ENCODE data around the gene FAS. TPM values are rescaled to one million over a fixed set of nuclear protein-coding genes. Genes with fewer than 3 reads are reported as not detected.

The FAS gene
- total RNA-seq, 1 experiment from 2014 or later = 9.3 TPM

DNA sequence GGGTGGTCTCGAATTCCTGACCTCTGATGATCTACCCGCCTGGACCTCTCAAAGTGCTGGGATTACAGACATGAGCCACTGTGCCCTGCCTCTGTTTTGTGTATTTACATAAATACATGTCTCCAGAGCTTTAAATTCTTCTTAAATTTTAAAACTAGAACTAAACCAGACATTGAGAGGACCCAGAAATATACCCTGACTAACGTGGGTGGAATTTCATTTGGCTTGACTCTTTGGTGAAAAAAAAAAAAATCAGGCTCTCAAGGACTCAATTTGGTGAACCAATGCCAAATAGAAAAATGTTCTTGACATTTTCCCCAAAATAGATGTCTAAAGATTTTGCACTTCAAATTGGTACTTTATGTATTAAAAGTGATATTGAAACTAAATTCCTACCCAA, 16.6 kb upstream of the FAS start:
- H3K27me3 ChIP-seq (ENCODE audit: insufficient read depth, low read length) = no peaks in the 10 kb centered on the region
- ATAC-seq = no peak
- no peaks in the 10 kb centered on the region for H3K9me3 ChIP-seq (ENCODE audit: control insufficient read depth in 1 of 2, insufficient read depth in 1 of 2, low read depth in 1 of 2, low read length in 2 of 2)
- CTCF ChIA-PET = no interaction called here
- no peak overlapping the region for H3K9ac ChIP-seq (ENCODE audit: low read length)
- H3K9me2 ChIP-seq (ENCODE audit: insufficient read depth) = no peaks in the 10 kb centered on the region
- H3K79me2 ChIP-seq (ENCODE audit: insufficient read depth, low read length) = no peaks in the 10 kb centered on the region
- H3K4me3 ChIP-seq (replicated peaks in 1 of 2; ENCODE audit: low read depth in 1 of 2, low read length in 2 of 2) = no peak overlapping the region
- no peak overlapping the region for H2AFZ ChIP-seq (ENCODE audit: low read depth, low read length, poor library complexity, severe bottlenecking)
- POLR2A ChIA-PET = no interaction called here
- H4K20me1 ChIP-seq (ENCODE audit: insufficient read depth) = no peaks in the 10 kb centered on the region
- peaks cover under 1 to 3% of the 10 kb centered on the region in 2 experiments; a peak in 2 of 4 replicates for H3K4me1 ChIP-seq (ENCODE audit: control insufficient read depth in 1 of 2, insufficient read depth in 2 of 2, low read length in 2 of 2)
- no peak for TF ChIP-seq EZH2 (IDR thresholded peaks at IDR 0.05)
- TF ChIP-seq POLR2A (IDR thresholded peaks at IDR 0.05; ENCODE audit: borderline replicate concordance, extremely low read depth, insufficient read depth, insufficient read length) = no peak
- no peak for TF ChIP-seq RAD21 (IDR thresholded peaks at IDR 0.05; ENCODE audit: low read depth)
- intact Hi-C loops (cut with micrococcal nuclease) = no loop called here
- H3K27ac ChIP-seq (ENCODE audit: low read depth, low read length) = no peak overlapping the region
- RAD21 ChIA-PET (ENCODE audit: low non-redundant PET in 1 of 2, low total read pairs in 2 of 2, uncharacterized antibody in 2 of 2, unreplicated experiment in 2 of 2) = interaction anchor here in 1 of 2 experiments (0.9 kb wide), 1 partner anchor 39 kb away, joined by 3 read pairs; no protein-coding TSS in a partner anchor
- H3K36me3 ChIP-seq (ENCODE audit: control insufficient read depth in 1 of 2, insufficient read depth in 2 of 2, low read length in 2 of 2) = no peaks in the 10 kb centered on the region
- no peak overlapping the region for H3K4me2 ChIP-seq (ENCODE audit: low read length)
- no TSS peak for BruUV-seq (replicated peaks)
- no peak for DNase-seq (ENCODE audit: low read depth, low spot score)

DNA sequence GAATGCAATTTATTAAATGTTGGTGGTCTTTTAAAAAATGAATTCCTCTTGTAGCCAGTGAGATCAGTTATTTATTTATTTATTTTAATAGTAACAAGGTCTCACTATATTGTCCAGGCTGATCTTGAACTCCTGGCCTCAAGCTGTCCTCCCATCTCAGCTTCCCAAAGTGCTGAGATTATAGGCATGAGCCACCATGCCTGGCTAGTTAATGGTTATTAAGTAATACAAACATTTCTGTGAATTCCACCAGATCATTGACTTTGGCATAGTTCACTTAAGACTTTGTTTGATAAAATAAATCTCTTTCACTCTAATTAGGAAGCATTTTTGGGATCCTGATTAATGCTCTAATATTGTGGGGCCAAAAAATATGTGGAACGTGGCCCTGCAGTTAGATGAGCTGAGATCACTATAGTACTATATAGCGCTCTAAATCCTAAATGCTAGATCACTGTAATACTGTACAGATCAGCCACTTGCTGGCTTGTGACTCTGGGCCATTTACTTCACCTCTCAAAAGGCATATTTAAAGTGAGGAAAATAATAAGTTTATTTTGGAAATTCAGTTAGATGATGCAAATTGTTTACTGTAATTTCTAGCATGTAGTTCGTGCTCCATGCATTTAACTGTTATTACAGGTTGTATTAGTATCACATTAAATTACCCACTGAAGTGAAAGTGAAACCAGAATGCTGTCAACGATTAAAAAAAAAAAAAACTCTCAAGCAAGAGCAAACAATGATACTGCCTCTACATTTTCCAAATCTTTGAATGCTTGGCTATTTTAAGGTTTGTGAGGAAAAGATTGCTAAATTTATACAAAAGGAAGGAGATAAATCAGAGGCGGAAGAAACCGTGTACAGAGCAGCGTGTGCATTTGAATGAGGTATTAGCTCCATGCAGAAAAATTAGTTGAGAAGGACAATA, 15.9 kb upstream of the FAS start:
- Histone ChIP-seq H3K4me1 (ENCODE audit: control insufficient read depth in 1 of 2, insufficient read depth in 2 of 2, low read length in 2 of 2) (peaks cover 3 to 4% of the 10 kb centered on the region in 2 experiments; a peak in 2 of 4 replicates), H3K27ac (ENCODE audit: low read depth, low read length) (no peak overlapping the region), H3K9me3 (ENCODE audit: control insufficient read depth in 1 of 2, insufficient read depth in 1 of 2, low read depth in 1 of 2, low read length in 2 of 2) (no peaks in the 10 kb centered on the region), H3K4me2 (ENCODE audit: low read length) (peak overlapping the region; percentile 62), H3K79me2 (ENCODE audit: insufficient read depth, low read length) (no peaks in the 10 kb centered on the region), H3K9ac (ENCODE audit: low read length) (no peak overlapping the region), H3K36me3 (ENCODE audit: control insufficient read depth in 1 of 2, insufficient read depth in 2 of 2, low read length in 2 of 2) (no peaks in the 10 kb centered on the region), H3K9me2 (ENCODE audit: insufficient read depth) (no peaks in the 10 kb centered on the region), H3K27me3 (ENCODE audit: insufficient read depth, low read length) (no peaks in the 10 kb centered on the region), H4K20me1 (ENCODE audit: insufficient read depth) (no peaks in the 10 kb centered on the region), H2AFZ (ENCODE audit: low read depth, low read length, poor library complexity, severe bottlenecking) (peak overlapping the region; percentile 43), H3K4me3 (replicated peaks in 1 of 2; ENCODE audit: low read depth in 1 of 2, low read length in 2 of 2) (peak overlapping the region; percentile 18 to 38)
- no peak for TF ChIP-seq JUND (IDR thresholded peaks at IDR 0.05)
- CTCF ChIA-PET = interaction anchor here (1.2 kb wide), 1 partner anchor 12 kb away, joined by 4 read pairs; no protein-coding TSS in a partner anchor
- DNase-seq (ENCODE audit: low read depth, low spot score) (no peak), ATAC-seq (no peak)
- RAD21 ChIA-PET (ENCODE audit: low non-redundant PET in 1 of 2, low total read pairs in 2 of 2, uncharacterized antibody in 2 of 2, unreplicated experiment in 2 of 2) = interaction anchor here in 1 of 2 experiments (0.9 kb wide), 1 partner anchor 40 kb away, joined by 3 read pairs; no protein-coding TSS in a partner anchor
- POLR2A ChIA-PET = no interaction called here
- no TSS peak for BruUV-seq (replicated peaks)
- intact Hi-C loops (cut with micrococcal nuclease) = no loop called here

Measured in HCT116 (cell line).